GM12801 (cell line): ENCODE measurements around the gene ADRA2B.

ENCODE experiments used
- CTCF ChIP-seq: IDR thresholded peaks from one replicate; pipeline ENCODE4 v1.5.1; 2011; ENCODE audit warnings: control low read depth; ENCODE audit not compliant: insufficient read length; ENCODE audit errors: extremely low read depth

ADRA2B gene

GRCh38 chr2:96146881-96147592, 30.7 kb upstream of the ADRA2B start:
- no peak for TF ChIP-seq CTCF

- TF ChIP-seq CTCF = no peak
Measured at GRCh38 chr2:96146153-96146880, 29.9 kb upstream of the ADRA2B start.

GRCh38 chr2:96145848-96146152, 29.4 kb upstream of the ADRA2B start:
- TF ChIP-seq CTCF = no peak

GRCh38 chr2:96145036-96145847, 28.9 kb upstream of the ADRA2B start, which contains the start of gene DUSP2:
TSS of gene DUSP2 (minus strand) at chr2:96145440. CDS start at chr2:96145354, 86 bp downstream.
- TF ChIP-seq CTCF = no peak

- no peak for TF ChIP-seq CTCF
Measured at GRCh38 chr2:96144481-96145035, 28.2 kb upstream of the ADRA2B start.

GRCh38 chr2:96143848-96144480, 27.6 kb upstream of the ADRA2B start:
- TF ChIP-seq CTCF = no peak
